Endodermal cell (in vitro differentiated cells): Measurements from ENCODE around the gene TTC7B. TPM values are rescaled to one million over a fixed set of nuclear protein-coding genes. Genes with fewer than 3 reads are reported as not detected.

Experiments
- DNase-seq: peaks from one replicate; pipeline ENCODE4 v3.0.0-alpha.2; 2017
- H3K27ac ChIP-seq: 2 replicates; pipeline ENCODE4 v1.5.1; 2013; ENCODE audit warnings: mild to moderate bottlenecking, low read depth, low read length, moderate library complexity
- H3K27me3 ChIP-seq: 2 replicates; pipeline ENCODE4 v1.6.1; 2013; ENCODE audit warnings: mild to moderate bottlenecking, low read length, moderate library complexity; ENCODE audit not compliant: insufficient read depth, control insufficient read depth, poor library complexity, severe bottlenecking
- H3K36me3 ChIP-seq: 2 replicates; pipeline ENCODE4 v1.7.0; 2013; ENCODE audit warnings: mild to moderate bottlenecking, low read length, moderate library complexity; ENCODE audit not compliant: control insufficient read depth, insufficient read depth
- H3K4me1 ChIP-seq: one replicate; pipeline ENCODE4 v1.7.0; 2013; ENCODE audit warnings: low read length; ENCODE audit not compliant: control insufficient read depth, insufficient read depth
- H3K4me3 ChIP-seq: 2 replicates; pipeline ENCODE4 v1.5.1; 2013; ENCODE audit warnings: mild to moderate bottlenecking, low read length, moderate library complexity
- H3K9ac ChIP-seq: 2 replicates; pipeline ENCODE4 v1.6.1; 2013; ENCODE audit warnings: mild to moderate bottlenecking, low read length, moderate library complexity; ENCODE audit not compliant: poor library complexity, severe bottlenecking; ENCODE audit errors: extremely low read depth
- H3K9me3 ChIP-seq: 2 replicates; pipeline ENCODE4 v1.6.1; 2013; ENCODE audit warnings: mild to moderate bottlenecking, low read length, moderate library complexity; ENCODE audit not compliant: control insufficient read depth
- H3K27ac Mint-ChIP-seq: 2 replicates; pipeline ENCODE4 v1.8.0; 2020; ENCODE audit warnings: mixed read lengths
- H3K27me3 Mint-ChIP-seq: 2 replicates; pipeline ENCODE4 v1.8.0; 2021; ENCODE audit warnings: mild to moderate bottlenecking, mixed read lengths; ENCODE audit not compliant: insufficient read depth
- H3K36me3 Mint-ChIP-seq: 2 replicates; pipeline ENCODE4 v1.8.0; 2020; ENCODE audit warnings: low read depth, mixed read lengths
- H3K4me1 Mint-ChIP-seq: 2 replicates; pipeline ENCODE4 v1.8.0; 2020; ENCODE audit warnings: mixed read lengths
- H3K4me3 Mint-ChIP-seq: 2 replicates; pipeline ENCODE4 v1.8.0; 2020; ENCODE audit warnings: mild to moderate bottlenecking, moderate library complexity, mixed read lengths
- H3K9me3 Mint-ChIP-seq: 2 replicates; pipeline ENCODE4 v1.8.0; 2020; ENCODE audit warnings: mild to moderate bottlenecking, mixed read lengths
- WGBS, 2 experiments: methylation state at CpG; one replicate each; pipeline versions ENCODE4 v1.1.5 to v1.1.7; 2013; ENCODE audit warnings: missing lambda C conversion rate in 2 of 2, mixed read lengths in 1 of 2; ENCODE audit not compliant: insufficient coverage in 1 of 2, insufficient read length in 1 of 2; 5-methylcytosine and 5-hydroxymethylcytosine counted together
- total RNA-seq, 2 donors: library from RNA; stranded (reverse); fragmentation: NEBNext Ultra II Directional in 1 of 2; extraction: Animal tissue kit (Norgen Biotek cat#: 25700) in 1 of 2; gene quantifications; 2 replicates in 1 of 2; 3 replicates in 1 of 2; pipeline ENCODE4 v1.2.1, GENCODE V29; 2021
- TF ChIP-seq, protein P1 (sequence below): fragments of 200-600 bp; sonication (generic); conservative IDR thresholded peaks from 2 replicates; pipeline ENCODE4 v1.5.0; 2021; ENCODE audit warnings: antibody characterized with exemption, mild to moderate bottlenecking

TTC7B gene
- total RNA-seq, 2 donors from 2014 or later = 51.3 to 62.6 TPM

DNA sequence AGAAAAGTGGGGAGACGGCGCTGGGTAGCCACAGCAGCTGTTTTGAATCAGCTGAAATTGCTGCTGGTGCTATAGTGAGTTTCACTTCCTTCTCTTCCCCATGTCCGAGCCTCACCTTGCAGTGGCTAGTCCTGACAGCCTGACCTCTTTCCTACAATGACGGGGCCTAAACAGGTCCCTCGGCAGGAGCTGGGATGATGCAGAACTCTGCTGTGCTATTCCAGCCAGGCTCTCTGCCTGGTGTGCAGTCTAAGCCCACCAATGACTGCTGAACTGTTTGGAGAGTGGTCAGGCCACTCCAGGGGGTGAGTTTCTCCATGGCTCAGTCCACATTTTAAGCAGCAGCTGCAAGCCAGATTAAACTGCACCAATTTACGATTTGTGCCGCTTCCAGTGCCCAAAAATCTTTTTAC lies 207.3 kb downstream of the TTC7B start:
- Mint-ChIP-seq H3K4me3 (no peak overlapping the region), H3K36me3 (no peaks in the 10 kb centered on the region), H3K4me1 (peaks cover 51% of the 10 kb centered on the region), H3K27me3 (no peaks in the 10 kb centered on the region), H3K27ac (peak overlapping the region; percentile 5), H3K9me3 (no peaks in the 10 kb centered on the region)
- DNase-seq = no peak
- Histone ChIP-seq H3K27me3 (no peaks in the 10 kb centered on the region), H3K4me1 (peaks cover 33% of the 10 kb centered on the region), H3K36me3 (no peaks in the 10 kb centered on the region), H3K27ac (no peak overlapping the region), H3K9me3 (no peaks in the 10 kb centered on the region), H3K4me3 (no peak overlapping the region), H3K9ac (no peak overlapping the region)
- 85 to 100% methylated on average over 2 to 7 of the region's 7 CpGs for WGBS, 2 experiments
- TF ChIP-seq, protein P1, sequence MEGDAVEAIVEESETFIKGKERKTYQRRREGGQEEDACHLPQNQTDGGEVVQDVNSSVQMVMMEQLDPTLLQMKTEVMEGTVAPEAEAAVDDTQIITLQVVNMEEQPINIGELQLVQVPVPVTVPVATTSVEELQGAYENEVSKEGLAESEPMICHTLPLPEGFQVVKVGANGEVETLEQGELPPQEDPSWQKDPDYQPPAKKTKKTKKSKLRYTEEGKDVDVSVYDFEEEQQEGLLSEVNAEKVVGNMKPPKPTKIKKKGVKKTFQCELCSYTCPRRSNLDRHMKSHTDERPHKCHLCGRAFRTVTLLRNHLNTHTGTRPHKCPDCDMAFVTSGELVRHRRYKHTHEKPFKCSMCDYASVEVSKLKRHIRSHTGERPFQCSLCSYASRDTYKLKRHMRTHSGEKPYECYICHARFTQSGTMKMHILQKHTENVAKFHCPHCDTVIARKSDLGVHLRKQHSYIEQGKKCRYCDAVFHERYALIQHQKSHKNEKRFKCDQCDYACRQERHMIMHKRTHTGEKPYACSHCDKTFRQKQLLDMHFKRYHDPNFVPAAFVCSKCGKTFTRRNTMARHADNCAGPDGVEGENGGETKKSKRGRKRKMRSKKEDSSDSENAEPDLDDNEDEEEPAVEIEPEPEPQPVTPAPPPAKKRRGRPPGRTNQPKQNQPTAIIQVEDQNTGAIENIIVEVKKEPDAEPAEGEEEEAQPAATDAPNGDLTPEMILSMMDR = no peak

GRCh38 chr14:90608281-90608680 lies 207.9 kb downstream of the TTC7B start:
- Histone ChIP-seq H3K27me3 (no peaks in the 10 kb centered on the region), H3K9ac (no peak overlapping the region), H3K27ac (peak overlapping the region; percentile 12), H3K4me1 (peaks cover 35% of the 10 kb centered on the region), H3K36me3 (no peaks in the 10 kb centered on the region), H3K4me3 (no peak overlapping the region), H3K9me3 (no peaks in the 10 kb centered on the region)
- Mint-ChIP-seq H3K36me3 (no peaks in the 10 kb centered on the region), H3K4me3 (no peak overlapping the region), H3K4me1 (peaks cover 58% of the 10 kb centered on the region), H3K27ac (no peak overlapping the region), H3K27me3 (no peaks in the 10 kb centered on the region), H3K9me3 (no peaks in the 10 kb centered on the region)
- WGBS, 2 experiments = 85 to 95% methylated on average over 4 to 11 of the region's 11 CpGs
- no peak for DNase-seq
- TF ChIP-seq, protein P1 = no peak

DNA sequence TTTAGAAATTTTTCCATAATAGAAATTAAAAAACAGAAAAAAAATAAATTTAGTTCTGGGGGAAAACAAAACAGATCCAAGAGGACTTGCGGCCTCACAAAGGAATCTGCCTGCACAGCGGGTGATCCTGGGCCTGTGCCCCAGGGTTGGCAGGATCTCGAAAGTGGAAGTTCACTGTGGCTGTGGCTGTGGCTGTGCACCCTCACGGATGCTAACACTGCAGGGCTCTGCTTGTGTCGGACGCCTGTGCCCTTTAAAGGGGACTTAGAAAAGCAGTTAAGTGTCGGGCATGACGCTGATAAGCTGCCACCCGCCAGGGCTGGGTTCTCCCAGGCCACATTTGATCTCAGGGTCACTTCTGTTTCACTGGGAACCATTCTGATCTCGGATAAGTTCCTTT lies 209.1 kb downstream of the TTC7B start:
- Histone ChIP-seq H3K27ac (no peak overlapping the region), H3K4me3 (no peak overlapping the region), H3K4me1 (peaks cover 35% of the 10 kb centered on the region), H3K9ac (no peak overlapping the region), H3K27me3 (no peaks in the 10 kb centered on the region), H3K36me3 (no peaks in the 10 kb centered on the region), H3K9me3 (no peaks in the 10 kb centered on the region)
- no peaks in the 10 kb centered on the region for H3K36me3 Mint-ChIP-seq
- DNase-seq = no peak
- WGBS, 2 experiments = 89% methylated on average over 10 of the region's 10 CpGs
- TF ChIP-seq, protein P1 = no peak
- no peak overlapping the region for H3K4me3 Mint-ChIP-seq
- no peak overlapping the region for H3K27ac Mint-ChIP-seq
- peaks cover 64% of the 10 kb centered on the region for H3K4me1 Mint-ChIP-seq
- H3K9me3 Mint-ChIP-seq = no peaks in the 10 kb centered on the region
- no peaks in the 10 kb centered on the region for H3K27me3 Mint-ChIP-seq
